Measurements from ENCODE around the gene CCDC88C. TPM values are rescaled to one million over a fixed set of nuclear protein-coding genes. Genes with fewer than 3 reads are reported as not detected.

Gene CCDC88C
- total RNA-seq, 2 experiments from 2014 or later, result 83.6 to 87.8 TPM

DNA sequence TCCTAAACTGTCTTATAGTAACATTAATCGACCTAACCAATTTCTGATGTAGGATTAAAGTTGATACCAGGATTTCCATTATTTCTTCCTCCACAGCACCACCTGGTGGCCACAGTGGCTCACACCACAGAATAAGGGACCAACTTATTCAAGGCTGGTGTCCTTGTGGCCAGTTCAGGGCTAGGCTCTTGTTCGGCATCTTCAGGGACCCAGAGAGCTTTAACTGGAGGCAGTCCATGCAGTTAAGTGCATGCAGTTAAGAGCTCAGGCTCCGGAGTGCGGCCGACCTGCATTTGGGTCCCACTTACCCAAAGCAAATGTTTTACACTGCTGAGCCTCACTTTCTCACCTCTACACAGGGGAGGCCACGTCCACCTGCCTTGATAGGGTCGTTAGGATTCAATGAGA, 131.1 kb downstream of the CCDC88C start:
- H3K9me3 Mint-ChIP-seq, result no peaks in the 10 kb centered on the region
- peaks cover 74% of the 10 kb centered on the region for H3K36me3 Mint-ChIP-seq (ENCODE audit: low read depth)
- no peaks in the 10 kb centered on the region for H3K27me3 Mint-ChIP-seq
- intact Hi-C loops (cut with micrococcal nuclease), result loop anchor here (1.0 to 10.0 kb wide), 2 partner anchors 109 to 382 kb away; no protein-coding TSS in a partner anchor
- H3K4me3 Mint-ChIP-seq, result no peak overlapping the region
- H3K27ac Mint-ChIP-seq, result peak overlapping the region; percentile 82
- TF ChIP-seq, protein P1, sequence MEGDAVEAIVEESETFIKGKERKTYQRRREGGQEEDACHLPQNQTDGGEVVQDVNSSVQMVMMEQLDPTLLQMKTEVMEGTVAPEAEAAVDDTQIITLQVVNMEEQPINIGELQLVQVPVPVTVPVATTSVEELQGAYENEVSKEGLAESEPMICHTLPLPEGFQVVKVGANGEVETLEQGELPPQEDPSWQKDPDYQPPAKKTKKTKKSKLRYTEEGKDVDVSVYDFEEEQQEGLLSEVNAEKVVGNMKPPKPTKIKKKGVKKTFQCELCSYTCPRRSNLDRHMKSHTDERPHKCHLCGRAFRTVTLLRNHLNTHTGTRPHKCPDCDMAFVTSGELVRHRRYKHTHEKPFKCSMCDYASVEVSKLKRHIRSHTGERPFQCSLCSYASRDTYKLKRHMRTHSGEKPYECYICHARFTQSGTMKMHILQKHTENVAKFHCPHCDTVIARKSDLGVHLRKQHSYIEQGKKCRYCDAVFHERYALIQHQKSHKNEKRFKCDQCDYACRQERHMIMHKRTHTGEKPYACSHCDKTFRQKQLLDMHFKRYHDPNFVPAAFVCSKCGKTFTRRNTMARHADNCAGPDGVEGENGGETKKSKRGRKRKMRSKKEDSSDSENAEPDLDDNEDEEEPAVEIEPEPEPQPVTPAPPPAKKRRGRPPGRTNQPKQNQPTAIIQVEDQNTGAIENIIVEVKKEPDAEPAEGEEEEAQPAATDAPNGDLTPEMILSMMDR (IDR thresholded peaks at IDR 0.05), result peak; percentile 96
- POLR2A ChIA-PET, result interaction anchor here (0.7 to 1.9 kb wide), 6 partner anchors 9 to 113 kb away, joined by 3 to 5 read pairs (median 3); no protein-coding TSS in a partner anchor
- CTCF ChIA-PET, result interaction anchor here (0.6 to 9.7 kb wide), 22 partner anchors 9 to 384 kb away, joined by 3 to 215 read pairs (median 3); no protein-coding TSS in a partner anchor
- H3K4me1 Mint-ChIP-seq (ENCODE audit: low read depth), result peaks cover 15% of the 10 kb centered on the region
- DNase-seq (peak; percentile 90), ATAC-seq (peak; percentile 85)

GRCh38 chr14:91284791-91285548, 132.7 kb downstream of the CCDC88C start:
- H3K4me3 Mint-ChIP-seq, result no peak overlapping the region
- ChIA-PET CTCF (interaction anchor here (1.0 to 9.7 kb wide), 13 partner anchors 13 to 382 kb away, joined by 3 to 215 read pairs (median 5); no protein-coding TSS in a partner anchor), POLR2A (interaction anchor here (0.9 to 1.2 kb wide), 4 partner anchors 20 to 108 kb away, joined by 3 to 5 read pairs (median 4); partner anchors contain the start of gene GPR68)
- peaks cover 64% of the 10 kb centered on the region for H3K36me3 Mint-ChIP-seq (ENCODE audit: low read depth)
- peaks cover 15% of the 10 kb centered on the region for H3K4me1 Mint-ChIP-seq (ENCODE audit: low read depth)
- intact Hi-C loops (cut with micrococcal nuclease), result loop anchor here (10.0 kb wide), 1 partner anchor 380 kb away; no protein-coding TSS in a partner anchor
- no peak for DNase-seq
- H3K27ac Mint-ChIP-seq, result peak overlapping the region; percentile 78
- TF ChIP-seq, protein P1 (IDR thresholded peaks at IDR 0.05), result no peak
- no peaks in the 10 kb centered on the region for H3K27me3 Mint-ChIP-seq
- H3K9me3 Mint-ChIP-seq, result no peaks in the 10 kb centered on the region
- no peak for ATAC-seq

GRCh38 chr14:91284146-91284790, 133.4 kb downstream of the CCDC88C start:
- CTCF ChIA-PET, result interaction anchor here (1.3 to 9.7 kb wide), 6 partner anchors 13 to 381 kb away, joined by 3 to 215 read pairs (median 7); no protein-coding TSS in a partner anchor
- H3K27me3 Mint-ChIP-seq, result no peaks in the 10 kb centered on the region
- peaks cover 15% of the 10 kb centered on the region for H3K4me1 Mint-ChIP-seq (ENCODE audit: low read depth)
- no peaks in the 10 kb centered on the region for H3K9me3 Mint-ChIP-seq
- no peak for DNase-seq
- H3K27ac Mint-ChIP-seq, result peak overlapping the region; percentile 19
- H3K36me3 Mint-ChIP-seq (ENCODE audit: low read depth), result peaks cover 57% of the 10 kb centered on the region
- intact Hi-C loops (cut with micrococcal nuclease), result loop anchor here (10.0 kb wide), 1 partner anchor 379 kb away; no protein-coding TSS in a partner anchor
- no peak overlapping the region for H3K4me3 Mint-ChIP-seq
- TF ChIP-seq, protein P1 (IDR thresholded peaks at IDR 0.05), result no peak
- POLR2A ChIA-PET, result no interaction called here
- ATAC-seq, result no peak

- TF ChIP-seq, protein P1 (IDR thresholded peaks at IDR 0.05), result no peak
- no peak overlapping the region for H3K4me3 Mint-ChIP-seq
- intact Hi-C loops (cut with micrococcal nuclease), result loop anchor here (10.0 kb wide), 1 partner anchor 379 kb away; no protein-coding TSS in a partner anchor
- peak overlapping the region; percentile 19 for H3K27ac Mint-ChIP-seq
- ATAC-seq (no peak), DNase-seq (no peak)
- no peaks in the 10 kb centered on the region for H3K9me3 Mint-ChIP-seq
- ChIA-PET CTCF (interaction anchor here (1.3 to 9.7 kb wide), 3 partner anchors 10 to 381 kb away, joined by 3 to 215 read pairs (median 4); no protein-coding TSS in a partner anchor), POLR2A (no interaction called here)
- H3K27me3 Mint-ChIP-seq, result no peaks in the 10 kb centered on the region
- H3K4me1 Mint-ChIP-seq (ENCODE audit: low read depth), result peaks cover 15% of the 10 kb centered on the region
- H3K36me3 Mint-ChIP-seq (ENCODE audit: low read depth), result peaks cover 53% of the 10 kb centered on the region
Observed at GRCh38 chr14:91283666-91284065, 134.0 kb downstream of the CCDC88C start.

All from activated CD8-positive, alpha-beta T cell treated with anti-CD3 and anti-CD28 coated beads for 36 hours (primary cell).